ENCODE results near the gene EBI3. TPM values are rescaled to one million over a fixed set of nuclear protein-coding genes. Genes with fewer than 3 reads are reported as not detected.

The EBI3 gene
- total RNA-seq, 1 donor from 2014 or later: not detected

GRCh38 chr19:4206818-4207484 is 22.4 kb upstream of the EBI3 start:
- peaks cover 6% of the 10 kb centered on the region for H3K4me1 Mint-ChIP-seq
- TF ChIP-seq CTCF (IDR thresholded peaks at IDR 0.05) (peak; percentile 21), EZH2 (IDR thresholded peaks at IDR 0.05) (no peak), EZH2phosphoT487 (IDR thresholded peaks at IDR 0.05) (no peak)
- H3K4me2 ChIP-seq: no peak overlapping the region
- H3K27ac ChIP-seq: no peak overlapping the region
- peaks cover under 1% of the 10 kb centered on the region for H3K27me3 ChIP-seq
- no peaks in the 10 kb centered on the region for H3K9me3 Mint-ChIP-seq
- H3K4me1 ChIP-seq: no peaks in the 10 kb centered on the region
- H3K9me3 ChIP-seq (ENCODE audit: low read depth): no peaks in the 10 kb centered on the region
- no peaks in the 10 kb centered on the region for H3K36me3 ChIP-seq
- DNase-seq (ENCODE audit: low spot score): no peak
- H3K79me2 ChIP-seq (ENCODE audit: low read depth): no peaks in the 10 kb centered on the region
- no peak overlapping the region for H3K9ac ChIP-seq
- no peak overlapping the region for H3K4me3 ChIP-seq
- peaks cover 18% of the 10 kb centered on the region for H3K27me3 Mint-ChIP-seq (ENCODE audit: insufficient read depth, low read depth)
- no peaks in the 10 kb centered on the region for H4K20me1 ChIP-seq (ENCODE audit: low read depth)
- no peak overlapping the region for H2AFZ ChIP-seq (replicated peaks)
- H3K36me3 Mint-ChIP-seq: no peaks in the 10 kb centered on the region
- peak overlapping the region; percentile 55 for H3K4me3 Mint-ChIP-seq
- H3F3A ChIP-seq (ENCODE audit: low read depth): peaks cover 9% of the 10 kb centered on the region
- H3K27ac Mint-ChIP-seq: no peak overlapping the region

- Histone ChIP-seq H3K79me2 (ENCODE audit: low read depth) (no peaks in the 10 kb centered on the region), H4K20me1 (ENCODE audit: low read depth) (no peaks in the 10 kb centered on the region), H3K36me3 (no peaks in the 10 kb centered on the region), H2AFZ (replicated peaks) (no peak overlapping the region), H3F3A (ENCODE audit: low read depth) (peaks cover 9% of the 10 kb centered on the region), H3K9me3 (ENCODE audit: low read depth) (no peaks in the 10 kb centered on the region), H3K4me1 (no peaks in the 10 kb centered on the region), H3K27me3 (no peaks in the 10 kb centered on the region), H3K4me3 (no peak overlapping the region), H3K4me2 (no peak overlapping the region), H3K27ac (no peak overlapping the region), H3K9ac (no peak overlapping the region)
- H3K27ac Mint-ChIP-seq: no peak overlapping the region
- TF ChIP-seq EZH2 (IDR thresholded peaks at IDR 0.05) (no peak), CTCF (IDR thresholded peaks at IDR 0.05) (peak; percentile 50), EZH2phosphoT487 (IDR thresholded peaks at IDR 0.05) (no peak)
- peaks cover 25% of the 10 kb centered on the region for H3K27me3 Mint-ChIP-seq (ENCODE audit: insufficient read depth, low read depth)
- H3K4me1 Mint-ChIP-seq: peaks cover 6% of the 10 kb centered on the region
- no peaks in the 10 kb centered on the region for H3K36me3 Mint-ChIP-seq
- no peaks in the 10 kb centered on the region for H3K9me3 Mint-ChIP-seq
- DNase-seq (ENCODE audit: low spot score): peak; percentile 54
- no peak overlapping the region for H3K4me3 Mint-ChIP-seq
Observed at GRCh38 chr19:4208385-4209094, 20.8 kb upstream of the EBI3 start.

GRCh38 chr19:4210166-4210731 is 19.1 kb upstream of the EBI3 start:
- H3K36me3 Mint-ChIP-seq: no peaks in the 10 kb centered on the region
- no peaks in the 10 kb centered on the region for H3K27me3 ChIP-seq
- no peaks in the 10 kb centered on the region for H3K9me3 Mint-ChIP-seq
- H3K9me3 ChIP-seq (ENCODE audit: low read depth): no peaks in the 10 kb centered on the region
- no peak overlapping the region for H2AFZ ChIP-seq (replicated peaks)
- H3K4me1 Mint-ChIP-seq: peaks cover 3% of the 10 kb centered on the region
- H3K27me3 Mint-ChIP-seq (ENCODE audit: insufficient read depth, low read depth): peaks cover 30% of the 10 kb centered on the region
- H3K4me2 ChIP-seq: no peak overlapping the region
- no peak overlapping the region for H3K4me3 Mint-ChIP-seq
- H4K20me1 ChIP-seq (ENCODE audit: low read depth): no peaks in the 10 kb centered on the region
- no peaks in the 10 kb centered on the region for H3K36me3 ChIP-seq
- no peak overlapping the region for H3K4me3 ChIP-seq
- no peak overlapping the region for H3K27ac Mint-ChIP-seq
- H3F3A ChIP-seq (ENCODE audit: low read depth): peaks cover 9% of the 10 kb centered on the region
- H3K79me2 ChIP-seq (ENCODE audit: low read depth): no peaks in the 10 kb centered on the region
- H3K4me1 ChIP-seq: no peaks in the 10 kb centered on the region
- H3K9ac ChIP-seq: no peak overlapping the region
- DNase-seq (ENCODE audit: low spot score): no peak
- H3K27ac ChIP-seq: no peak overlapping the region
- TF ChIP-seq EZH2 (IDR thresholded peaks at IDR 0.05) (no peak), CTCF (IDR thresholded peaks at IDR 0.05) (no peak), EZH2phosphoT487 (IDR thresholded peaks at IDR 0.05) (no peak)

Measured in neural progenitor cell (in vitro differentiated cells).